ENCODE data around the gene ZNF653. TPM values are rescaled to one million over a fixed set of nuclear protein-coding genes. Genes with fewer than 3 reads are reported as not detected.
A peak's percentile ranks its signal among the peaks of the same experiment; 100 is the strongest.

ZNF653 gene
- total and polyA plus RNA-seq, 9 of the 15 experiments (the other 6 are each of a cell fraction or from before 2014, with no cell fraction given), result 1.6 to 8.0 (median 4.2) TPM; not detected in 2

- TF ChIP-seq ZNF609 (CRISPR knock-in tag; IDR thresholded peaks at IDR 0.05; ENCODE audit: borderline replicate concordance) (0 out of 2 replicates have a peak, but pooled peaks have one; percentile 21), CHCHD3 (CRISPR knock-in tag; IDR thresholded peaks at IDR 0.05) (no peak), VEZF1 (CRISPR knock-in tag; IDR thresholded peaks at IDR 0.05) (peak; percentile 70), NBN (IDR thresholded peaks at IDR 0.05; ENCODE audit: low read depth) (peak; percentile 56; the same call in 1 of the 2 replicates), TOE1 (IDR thresholded peaks at IDR 0.05; ENCODE audit: borderline replicate concordance) (no peak), TOE1 (CRISPR knock-in tag; IDR thresholded peaks at IDR 0.05; ENCODE audit: borderline replicate concordance, low read depth) (no peak), PHF8 (IDR thresholded peaks at IDR 0.05; ENCODE audit: borderline replicate concordance, low read length) (peak; percentile 71; the same call in 1 of the 2 replicates), ERF (CRISPR knock-in tag; IDR thresholded peaks at IDR 0.05) (no peak), OTX1 (CRISPR knock-in tag; IDR thresholded peaks at IDR 0.05) (no peak), FOXK2 (conservative IDR thresholded peaks at IDR 0.05 in 1 of 2, IDR thresholded peaks at IDR 0.05 in 1 of 2; ENCODE audit: low read depth in 2 of 2) (no peak), MED1 (CRISPR knock-in tag; IDR thresholded peaks at IDR 0.05; ENCODE audit: borderline replicate concordance) (no peak), TRIM24 (IDR thresholded peaks at IDR 0.05) (no peak), EGR1 (conservative IDR thresholded peaks at IDR 0.05) (peak; percentile 60), BDP1 (IDR thresholded peaks at IDR 0.05; ENCODE audit: insufficient read depth, insufficient read length) (no peak), HOMEZ (CRISPR knock-in tag; IDR thresholded peaks at IDR 0.05) (no peak), ZNF24 (IDR thresholded peaks at IDR 0.05) (no peak), CHD2 (IDR thresholded peaks at IDR 0.05; ENCODE audit: low read depth, low read length) (peak; percentile 4; the same call in 1 of the 2 replicates), MCM5 (IDR thresholded peaks at IDR 0.05; ENCODE audit: low read depth) (no peak), FOXJ2 (tag; IDR thresholded peaks at IDR 0.05) (no peak), KDM2B (CRISPR knock-in tag; IDR thresholded peaks at IDR 0.05) (no peak), HNRNPH1 (optimal IDR thresholded peaks at IDR 0.05; ENCODE audit: low read depth, low read length) (no peak), CREM (IDR thresholded peaks at IDR 0.05; ENCODE audit: low read depth) (peak; percentile 99), MEF2A (IDR thresholded peaks at IDR 0.05; ENCODE audit: control insufficient read depth, low read depth, low read length) (no peak), NUFIP1 (IDR thresholded peaks at IDR 0.05; ENCODE audit: partially characterized antibody) (no peak)
Observed at GRCh38 chr19:11505504-11506100, at the start of gene ZNF653 (continued).

All from K562 (cell line).